GM23338 (cell line): ENCODE data around the gene ADGRV1. TPM values are rescaled to one million over a fixed set of nuclear protein-coding genes. Genes with fewer than 3 reads are reported as not detected.

ENCODE experiments used
- ATAC-seq: fragments of 200-7000 bp; cut with Tn5 transposase; 3 replicates; pipeline ENCODE4 v1.9.1; 2020
- DNase-seq: peaks from one replicate; pipeline ENCODE4 v3.0.0-alpha.2; 2015; ENCODE audit warnings: low spot score
- H2AFZ ChIP-seq: fragments of 200-600 bp; sonication (generic); 2 replicates; pipeline ENCODE4 v1.8.0; 2016; ENCODE audit warnings: antibody characterized with exemption, mild to moderate bottlenecking, moderate library complexity
- H3F3A ChIP-seq: fragments of 200-600 bp; sonication (generic); replicated peaks from 2 replicates; pipeline ENCODE4 v1.8.0; 2017; ENCODE audit warnings: antibody characterized with exemption, mixed run types, low read depth
- H3K27ac ChIP-seq: fragments of 200-600 bp; sonication (generic); 2 replicates; pipeline ENCODE4 v1.6.1; 2016; ENCODE audit warnings: low read depth
- H3K27me3 ChIP-seq: fragments of 200-600 bp; sonication (generic); 2 replicates; pipeline ENCODE4 v1.8.0; 2016; ENCODE audit warnings: mild to moderate bottlenecking, mixed run types, moderate library complexity; ENCODE audit not compliant: insufficient read depth
- H3K36me3 ChIP-seq: fragments of 200-600 bp; sonication (generic); 2 replicates; pipeline ENCODE4 v1.8.0; 2016; ENCODE audit warnings: mild to moderate bottlenecking; ENCODE audit not compliant: insufficient read depth
- H3K4me1 ChIP-seq: fragments of 200-600 bp; sonication (generic); 2 replicates; pipeline ENCODE4 v1.8.0; 2016; ENCODE audit warnings: mild to moderate bottlenecking, moderate library complexity; ENCODE audit not compliant: insufficient read depth
- H3K4me2 ChIP-seq: fragments of 200-600 bp; sonication (generic); 2 replicates; pipeline ENCODE4 v1.7.1; 2017; ENCODE audit warnings: mixed run types
- H3K4me3 ChIP-seq: fragments of 200-600 bp; sonication (generic); 2 replicates; pipeline ENCODE4 v1.6.1; 2016; ENCODE audit warnings: mixed run types
- H3K79me2 ChIP-seq: fragments of 200-600 bp; sonication (generic); replicated peaks from 2 replicates; pipeline ENCODE4 v1.8.0; 2017; ENCODE audit warnings: mild to moderate bottlenecking; ENCODE audit not compliant: insufficient read depth
- H3K9me2 ChIP-seq: fragments of 200-600 bp; sonication (generic); 2 replicates; pipeline ENCODE4 v1.8.0; 2017; ENCODE audit not compliant: insufficient read depth
- H4K20me1 ChIP-seq: fragments of 200-600 bp; sonication (generic); replicated peaks from 2 replicates; pipeline ENCODE4 v1.8.0; 2017; ENCODE audit warnings: mild to moderate bottlenecking; ENCODE audit not compliant: insufficient read depth
- H3K27ac Mint-ChIP-seq: 2 replicates; pipeline ENCODE4 v1.8.0; 2020; ENCODE audit warnings: inconsistent platforms, mild to moderate bottlenecking, moderate library complexity, mixed read lengths
- H3K27me3 Mint-ChIP-seq: 3 replicates; pipeline ENCODE4 v1.8.0; 2022; ENCODE audit warnings: low read depth, mild to moderate bottlenecking, moderate library complexity, mixed read lengths, inconsistent platforms; ENCODE audit not compliant: insufficient read depth, poor library complexity
- H3K36me3 Mint-ChIP-seq: 3 replicates; pipeline ENCODE4 v1.8.0; 2021; ENCODE audit warnings: low read depth, mild to moderate bottlenecking, inconsistent platforms, moderate library complexity, mixed read lengths
- H3K4me1 Mint-ChIP-seq: 3 replicates; pipeline ENCODE4 v1.8.0; 2020; ENCODE audit warnings: mild to moderate bottlenecking, inconsistent platforms, mixed read lengths
- H3K4me3 Mint-ChIP-seq: 3 replicates; pipeline ENCODE4 v1.8.0; 2021; ENCODE audit warnings: moderate library complexity, mild to moderate bottlenecking, inconsistent platforms, mixed read lengths
- H3K9me3 Mint-ChIP-seq: 3 replicates; pipeline ENCODE4 v1.8.0; 2020; ENCODE audit warnings: moderate library complexity, mild to moderate bottlenecking, inconsistent platforms, mixed read lengths
- CREB1 ChIP-seq: fragments of 250-450 bp; sonication (Bioruptor Pico); IDR thresholded peaks from 2 replicates; pipeline ENCODE4 v1.5.0; 2020; ENCODE audit warnings: low read depth, mild to moderate bottlenecking, moderate library complexity
- EZH2 ChIP-seq: fragments of 200-600 bp; sonication (generic); IDR thresholded peaks from one replicate; pipeline ENCODE4 v1.8.0; 2017; ENCODE audit warnings: antibody characterized with exemption, mild to moderate bottlenecking, low read depth; ENCODE audit not compliant: unreplicated experiment
- EZH2phosphoT487 ChIP-seq: fragments of 200-600 bp; sonication (generic); IDR thresholded peaks from one replicate; pipeline ENCODE4 v1.8.1; 2018; ENCODE audit warnings: antibody characterized with exemption; ENCODE audit not compliant: unreplicated experiment
- JUNB ChIP-seq: IDR thresholded peaks from one replicate; pipeline ENCODE4 v1.6.1; 2016; ENCODE audit warnings: antibody characterized with exemption; ENCODE audit not compliant: unreplicated experiment
- NANOG ChIP-seq: IDR thresholded peaks from 2 replicates; pipeline ENCODE4 v1.6.1; 2016; ENCODE audit warnings: antibody characterized with exemption, borderline replicate concordance
- POLR2AphosphoS5 ChIP-seq: IDR thresholded peaks from 2 replicates; pipeline ENCODE4 v1.6.1; 2016; ENCODE audit warnings: antibody characterized with exemption, low read depth
- STAT1 ChIP-seq: IDR thresholded peaks from one replicate; pipeline ENCODE4 v1.6.1; 2016; ENCODE audit warnings: antibody characterized with exemption; ENCODE audit not compliant: unreplicated experiment
- ZNF114 ChIP-seq: fragments of 250-450 bp; sonication (Bioruptor Pico); IDR thresholded peaks from 2 replicates; pipeline ENCODE4 v1.5.0; 2020; ENCODE audit warnings: mild to moderate bottlenecking, moderate library complexity
- ZNF331 ChIP-seq: fragments of 250-450 bp; sonication (Bioruptor Pico); IDR thresholded peaks from 2 replicates; pipeline ENCODE4 v1.5.0; 2020; ENCODE audit warnings: low read depth, mild to moderate bottlenecking, moderate library complexity
- polyA plus RNA-seq: library from polyadenylated mRNA; unstranded; fragments of >200 nt; fragmentation: Nextera tagmentation; extraction: Ambion mirVana; gene quantifications from 2 replicates; pipeline ENCODE4 v1.2.1, GENCODE V29; 2016
- total RNA-seq: library from RNA; depleted of rRNA; stranded (reverse); fragments of >200 nt; shearing (Covaris generic); gene quantifications from 2 replicates; pipeline ENCODE4 v1.2.3, GENCODE V29; 2014
- TF ChIP-seq, protein P1 (sequence below): fragments of 250-450 bp; sonication (Bioruptor Pico); IDR thresholded peaks from 2 replicates; pipeline ENCODE4 v1.5.0; 2020; ENCODE audit warnings: mild to moderate bottlenecking, moderate library complexity
- TF ChIP-seq, protein P2 (sequence below), 2 experiments: fragments of 200-600 bp in 1 of 2; sonication (generic) in 1 of 2; conservative IDR thresholded peaks; 2 replicates each; pipeline versions ENCODE4 v1.5.1 to v1.6.1; 2016 to 2017; ENCODE audit warnings: antibody characterized with exemption in 2 of 2, low read depth in 2 of 2, mild to moderate bottlenecking in 2 of 2, moderate library complexity in 1 of 2
- TF ChIP-seq, protein P3 (sequence below): IDR thresholded peaks from one replicate; pipeline ENCODE4 v1.6.1; 2018; ENCODE audit warnings: antibody characterized with exemption; ENCODE audit not compliant: unreplicated experiment
- TF ChIP-seq, protein P4 (sequence below): IDR thresholded peaks from 2 replicates; pipeline ENCODE4 v1.6.1; 2016; ENCODE audit warnings: antibody characterized with exemption

The ADGRV1 gene
- total and polyA plus RNA-seq, 2 experiments from 2014 or later: 46.1 to 149 TPM

DNA sequence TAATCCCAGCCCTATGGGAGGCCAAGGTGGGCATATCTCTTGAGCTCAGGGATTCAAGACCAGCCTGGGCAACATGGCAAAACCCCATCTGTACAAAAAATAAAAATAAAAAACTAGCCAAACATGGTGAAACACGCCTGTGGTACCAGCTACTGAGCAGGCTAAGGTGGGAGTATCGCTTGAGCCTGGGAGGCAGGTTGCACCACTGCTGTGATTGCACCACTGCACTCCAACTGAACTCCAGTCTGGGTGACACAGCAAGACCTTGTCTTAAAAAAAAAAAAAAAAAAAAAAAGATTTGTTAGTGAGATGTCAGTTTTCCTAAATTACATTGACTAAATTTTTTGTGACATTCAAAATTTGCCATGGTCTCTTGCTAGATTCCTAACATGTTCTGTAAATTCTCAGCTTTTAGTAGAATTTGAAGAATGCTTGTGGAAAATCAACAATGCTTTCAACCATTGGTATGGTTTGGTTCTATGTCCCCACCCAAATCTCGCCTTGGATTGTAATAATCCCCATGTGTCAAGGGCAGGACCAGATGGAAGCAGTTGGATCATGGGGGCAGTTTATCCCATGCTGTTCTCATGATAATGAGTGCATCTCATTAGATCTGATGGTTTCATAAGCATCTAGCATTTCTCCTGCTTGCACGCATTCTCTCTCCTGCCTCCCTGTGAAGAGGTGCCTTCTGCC lies 588.5 kb downstream of the ADGRV1 start:
- Mint-ChIP-seq H3K4me3 (no peak overlapping the region), H3K27me3 (peaks cover 5% of the 10 kb centered on the region), H3K4me1 (peaks cover 21% of the 10 kb centered on the region; the same call in 2 of the 3 replicates), H3K9me3 (peaks cover 20% of the 10 kb centered on the region), H3K27ac (no peak overlapping the region), H3K36me3 (peaks cover 28% of the 10 kb centered on the region)
- Histone ChIP-seq H3F3A (no peaks in the 10 kb centered on the region), H3K4me3 (no peak overlapping the region), H3K36me3 (no peaks in the 10 kb centered on the region), H3K27ac (no peak overlapping the region), H3K4me1 (no peaks in the 10 kb centered on the region), H3K9me2 (no peaks in the 10 kb centered on the region), H3K27me3 (no peaks in the 10 kb centered on the region), H4K20me1 (no peaks in the 10 kb centered on the region), H2AFZ (no peak overlapping the region), H3K79me2 (no peaks in the 10 kb centered on the region), H3K4me2 (no peak overlapping the region)
- DNase-seq: no peak
- ATAC-seq: no peak
- TF ChIP-seq POLR2AphosphoS5 (no peak), STAT1 (no peak), ZNF331 (no peak), NANOG (no peak), CREB1 (CRISPR knock-in tag) (no peak), JUNB (no peak), EZH2phosphoT487 (no peak), EZH2 (no peak), ZNF114 (no peak)
- TF ChIP-seq, protein P1, sequence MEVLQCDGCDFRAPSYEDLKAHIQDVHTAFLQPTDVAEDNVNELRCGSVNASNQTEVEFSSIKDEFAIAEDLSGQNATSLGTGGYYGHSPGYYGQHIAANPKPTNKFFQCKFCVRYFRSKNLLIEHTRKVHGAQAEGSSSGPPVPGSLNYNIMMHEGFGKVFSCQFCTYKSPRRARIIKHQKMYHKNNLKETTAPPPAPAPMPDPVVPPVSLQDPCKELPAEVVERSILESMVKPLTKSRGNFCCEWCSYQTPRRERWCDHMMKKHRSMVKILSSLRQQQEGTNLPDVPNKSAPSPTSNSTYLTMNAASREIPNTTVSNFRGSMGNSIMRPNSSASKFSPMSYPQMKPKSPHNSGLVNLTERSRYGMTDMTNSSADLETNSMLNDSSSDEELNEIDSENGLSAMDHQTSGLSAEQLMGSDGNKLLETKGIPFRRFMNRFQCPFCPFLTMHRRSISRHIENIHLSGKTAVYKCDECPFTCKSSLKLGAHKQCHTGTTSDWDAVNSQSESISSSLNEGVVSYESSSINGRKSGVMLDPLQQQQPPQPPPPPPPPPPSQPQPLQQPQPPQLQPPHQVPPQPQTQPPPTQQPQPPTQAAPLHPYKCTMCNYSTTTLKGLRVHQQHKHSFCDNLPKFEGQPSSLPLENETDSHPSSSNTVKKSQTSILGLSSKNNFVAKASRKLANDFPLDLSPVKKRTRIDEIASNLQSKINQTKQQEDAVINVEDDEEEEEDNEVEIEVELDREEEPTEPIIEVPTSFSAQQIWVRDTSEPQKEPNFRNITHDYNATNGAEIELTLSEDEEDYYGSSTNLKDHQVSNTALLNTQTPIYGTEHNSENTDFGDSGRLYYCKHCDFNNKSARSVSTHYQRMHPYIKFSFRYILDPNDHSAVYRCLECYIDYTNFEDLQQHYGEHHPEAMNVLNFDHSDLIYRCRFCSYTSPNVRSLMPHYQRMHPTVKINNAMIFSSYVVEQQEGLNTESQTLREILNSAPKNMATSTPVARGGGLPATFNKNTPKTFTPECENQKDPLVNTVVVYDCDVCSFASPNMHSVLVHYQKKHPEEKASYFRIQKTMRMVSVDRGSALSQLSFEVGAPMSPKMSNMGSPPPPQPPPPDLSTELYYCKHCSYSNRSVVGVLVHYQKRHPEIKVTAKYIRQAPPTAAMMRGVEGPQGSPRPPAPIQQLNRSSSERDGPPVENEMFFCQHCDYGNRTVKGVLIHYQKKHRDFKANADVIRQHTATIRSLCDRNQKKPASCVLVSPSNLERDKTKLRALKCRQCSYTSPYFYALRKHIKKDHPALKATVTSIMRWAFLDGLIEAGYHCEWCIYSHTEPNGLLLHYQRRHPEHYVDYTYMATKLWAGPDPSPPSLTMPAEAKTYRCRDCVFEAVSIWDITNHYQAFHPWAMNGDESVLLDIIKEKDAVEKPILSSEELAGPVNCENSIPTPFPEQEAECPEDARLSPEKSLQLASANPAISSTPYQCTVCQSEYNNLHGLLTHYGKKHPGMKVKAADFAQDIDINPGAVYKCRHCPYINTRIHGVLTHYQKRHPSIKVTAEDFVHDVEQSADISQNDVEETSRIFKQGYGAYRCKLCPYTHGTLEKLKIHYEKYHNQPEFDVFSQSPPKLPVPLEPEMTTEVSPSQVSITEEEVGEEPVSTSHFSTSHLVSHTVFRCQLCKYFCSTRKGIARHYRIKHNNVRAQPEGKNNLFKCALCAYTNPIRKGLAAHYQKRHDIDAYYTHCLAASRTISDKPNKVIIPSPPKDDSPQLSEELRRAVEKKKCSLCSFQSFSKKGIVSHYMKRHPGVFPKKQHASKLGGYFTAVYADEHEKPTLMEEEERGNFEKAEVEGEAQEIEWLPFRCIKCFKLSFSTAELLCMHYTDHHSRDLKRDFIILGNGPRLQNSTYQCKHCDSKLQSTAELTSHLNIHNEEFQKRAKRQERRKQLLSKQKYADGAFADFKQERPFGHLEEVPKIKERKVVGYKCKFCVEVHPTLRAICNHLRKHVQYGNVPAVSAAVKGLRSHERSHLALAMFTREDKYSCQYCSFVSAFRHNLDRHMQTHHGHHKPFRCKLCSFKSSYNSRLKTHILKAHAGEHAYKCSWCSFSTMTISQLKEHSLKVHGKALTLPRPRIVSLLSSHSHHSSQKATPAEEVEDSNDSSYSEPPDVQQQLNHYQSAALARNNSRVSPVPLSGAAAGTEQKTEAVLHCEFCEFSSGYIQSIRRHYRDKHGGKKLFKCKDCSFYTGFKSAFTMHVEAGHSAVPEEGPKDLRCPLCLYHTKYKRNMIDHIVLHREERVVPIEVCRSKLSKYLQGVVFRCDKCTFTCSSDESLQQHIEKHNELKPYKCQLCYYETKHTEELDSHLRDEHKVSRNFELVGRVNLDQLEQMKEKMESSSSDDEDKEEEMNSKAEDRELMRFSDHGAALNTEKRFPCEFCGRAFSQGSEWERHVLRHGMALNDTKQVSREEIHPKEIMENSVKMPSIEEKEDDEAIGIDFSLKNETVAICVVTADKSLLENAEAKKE (CRISPR knock-in tag): no peak
- TF ChIP-seq, protein P2, sequence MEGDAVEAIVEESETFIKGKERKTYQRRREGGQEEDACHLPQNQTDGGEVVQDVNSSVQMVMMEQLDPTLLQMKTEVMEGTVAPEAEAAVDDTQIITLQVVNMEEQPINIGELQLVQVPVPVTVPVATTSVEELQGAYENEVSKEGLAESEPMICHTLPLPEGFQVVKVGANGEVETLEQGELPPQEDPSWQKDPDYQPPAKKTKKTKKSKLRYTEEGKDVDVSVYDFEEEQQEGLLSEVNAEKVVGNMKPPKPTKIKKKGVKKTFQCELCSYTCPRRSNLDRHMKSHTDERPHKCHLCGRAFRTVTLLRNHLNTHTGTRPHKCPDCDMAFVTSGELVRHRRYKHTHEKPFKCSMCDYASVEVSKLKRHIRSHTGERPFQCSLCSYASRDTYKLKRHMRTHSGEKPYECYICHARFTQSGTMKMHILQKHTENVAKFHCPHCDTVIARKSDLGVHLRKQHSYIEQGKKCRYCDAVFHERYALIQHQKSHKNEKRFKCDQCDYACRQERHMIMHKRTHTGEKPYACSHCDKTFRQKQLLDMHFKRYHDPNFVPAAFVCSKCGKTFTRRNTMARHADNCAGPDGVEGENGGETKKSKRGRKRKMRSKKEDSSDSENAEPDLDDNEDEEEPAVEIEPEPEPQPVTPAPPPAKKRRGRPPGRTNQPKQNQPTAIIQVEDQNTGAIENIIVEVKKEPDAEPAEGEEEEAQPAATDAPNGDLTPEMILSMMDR (conservative IDR thresholded peaks at IDR 0.05; ENCODE audit: low read depth in 2 of 2): no peak
- TF ChIP-seq, protein P3, sequence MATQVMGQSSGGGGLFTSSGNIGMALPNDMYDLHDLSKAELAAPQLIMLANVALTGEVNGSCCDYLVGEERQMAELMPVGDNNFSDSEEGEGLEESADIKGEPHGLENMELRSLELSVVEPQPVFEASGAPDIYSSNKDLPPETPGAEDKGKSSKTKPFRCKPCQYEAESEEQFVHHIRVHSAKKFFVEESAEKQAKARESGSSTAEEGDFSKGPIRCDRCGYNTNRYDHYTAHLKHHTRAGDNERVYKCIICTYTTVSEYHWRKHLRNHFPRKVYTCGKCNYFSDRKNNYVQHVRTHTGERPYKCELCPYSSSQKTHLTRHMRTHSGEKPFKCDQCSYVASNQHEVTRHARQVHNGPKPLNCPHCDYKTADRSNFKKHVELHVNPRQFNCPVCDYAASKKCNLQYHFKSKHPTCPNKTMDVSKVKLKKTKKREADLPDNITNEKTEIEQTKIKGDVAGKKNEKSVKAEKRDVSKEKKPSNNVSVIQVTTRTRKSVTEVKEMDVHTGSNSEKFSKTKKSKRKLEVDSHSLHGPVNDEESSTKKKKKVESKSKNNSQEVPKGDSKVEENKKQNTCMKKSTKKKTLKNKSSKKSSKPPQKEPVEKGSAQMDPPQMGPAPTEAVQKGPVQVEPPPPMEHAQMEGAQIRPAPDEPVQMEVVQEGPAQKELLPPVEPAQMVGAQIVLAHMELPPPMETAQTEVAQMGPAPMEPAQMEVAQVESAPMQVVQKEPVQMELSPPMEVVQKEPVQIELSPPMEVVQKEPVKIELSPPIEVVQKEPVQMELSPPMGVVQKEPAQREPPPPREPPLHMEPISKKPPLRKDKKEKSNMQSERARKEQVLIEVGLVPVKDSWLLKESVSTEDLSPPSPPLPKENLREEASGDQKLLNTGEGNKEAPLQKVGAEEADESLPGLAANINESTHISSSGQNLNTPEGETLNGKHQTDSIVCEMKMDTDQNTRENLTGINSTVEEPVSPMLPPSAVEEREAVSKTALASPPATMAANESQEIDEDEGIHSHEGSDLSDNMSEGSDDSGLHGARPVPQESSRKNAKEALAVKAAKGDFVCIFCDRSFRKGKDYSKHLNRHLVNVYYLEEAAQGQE: no peak
- TF ChIP-seq, protein P4, sequence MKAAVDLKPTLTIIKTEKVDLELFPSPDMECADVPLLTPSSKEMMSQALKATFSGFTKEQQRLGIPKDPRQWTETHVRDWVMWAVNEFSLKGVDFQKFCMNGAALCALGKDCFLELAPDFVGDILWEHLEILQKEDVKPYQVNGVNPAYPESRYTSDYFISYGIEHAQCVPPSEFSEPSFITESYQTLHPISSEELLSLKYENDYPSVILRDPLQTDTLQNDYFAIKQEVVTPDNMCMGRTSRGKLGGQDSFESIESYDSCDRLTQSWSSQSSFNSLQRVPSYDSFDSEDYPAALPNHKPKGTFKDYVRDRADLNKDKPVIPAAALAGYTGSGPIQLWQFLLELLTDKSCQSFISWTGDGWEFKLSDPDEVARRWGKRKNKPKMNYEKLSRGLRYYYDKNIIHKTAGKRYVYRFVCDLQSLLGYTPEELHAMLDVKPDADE: no peak
